ENCODE measurements around the gene GNPTG. TPM values are rescaled to one million over a fixed set of nuclear protein-coding genes. Genes with fewer than 3 reads are reported as not detected.

Gene GNPTG
- total and polyA plus RNA-seq, 2 of the 13 experiments (the other 11 are each of a cell fraction or from before 2014, with no cell fraction given) = 22.7 to 71.1 TPM

DNA sequence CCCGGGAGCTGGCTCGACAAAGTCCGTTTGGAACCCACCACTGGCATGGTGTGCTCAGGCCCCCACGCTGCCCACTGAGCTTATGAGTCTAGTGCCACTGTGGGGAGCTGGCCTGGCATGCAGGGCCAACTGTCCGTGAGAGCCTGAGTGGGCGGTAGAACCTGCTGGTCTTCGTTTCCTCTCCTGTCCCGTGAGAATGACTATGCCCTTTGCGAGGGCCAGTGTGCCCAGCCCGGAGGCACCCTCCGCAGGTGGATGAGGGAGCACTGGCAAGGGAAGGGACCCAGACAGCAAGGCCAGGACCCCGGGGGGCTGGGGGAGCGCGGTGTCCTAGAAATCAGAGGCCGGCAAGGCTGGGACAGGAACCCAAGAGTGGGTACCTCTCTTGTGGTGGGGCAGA, 15.1 kb upstream of the GNPTG start (continued):
- TF ChIP-seq, protein P1, sequence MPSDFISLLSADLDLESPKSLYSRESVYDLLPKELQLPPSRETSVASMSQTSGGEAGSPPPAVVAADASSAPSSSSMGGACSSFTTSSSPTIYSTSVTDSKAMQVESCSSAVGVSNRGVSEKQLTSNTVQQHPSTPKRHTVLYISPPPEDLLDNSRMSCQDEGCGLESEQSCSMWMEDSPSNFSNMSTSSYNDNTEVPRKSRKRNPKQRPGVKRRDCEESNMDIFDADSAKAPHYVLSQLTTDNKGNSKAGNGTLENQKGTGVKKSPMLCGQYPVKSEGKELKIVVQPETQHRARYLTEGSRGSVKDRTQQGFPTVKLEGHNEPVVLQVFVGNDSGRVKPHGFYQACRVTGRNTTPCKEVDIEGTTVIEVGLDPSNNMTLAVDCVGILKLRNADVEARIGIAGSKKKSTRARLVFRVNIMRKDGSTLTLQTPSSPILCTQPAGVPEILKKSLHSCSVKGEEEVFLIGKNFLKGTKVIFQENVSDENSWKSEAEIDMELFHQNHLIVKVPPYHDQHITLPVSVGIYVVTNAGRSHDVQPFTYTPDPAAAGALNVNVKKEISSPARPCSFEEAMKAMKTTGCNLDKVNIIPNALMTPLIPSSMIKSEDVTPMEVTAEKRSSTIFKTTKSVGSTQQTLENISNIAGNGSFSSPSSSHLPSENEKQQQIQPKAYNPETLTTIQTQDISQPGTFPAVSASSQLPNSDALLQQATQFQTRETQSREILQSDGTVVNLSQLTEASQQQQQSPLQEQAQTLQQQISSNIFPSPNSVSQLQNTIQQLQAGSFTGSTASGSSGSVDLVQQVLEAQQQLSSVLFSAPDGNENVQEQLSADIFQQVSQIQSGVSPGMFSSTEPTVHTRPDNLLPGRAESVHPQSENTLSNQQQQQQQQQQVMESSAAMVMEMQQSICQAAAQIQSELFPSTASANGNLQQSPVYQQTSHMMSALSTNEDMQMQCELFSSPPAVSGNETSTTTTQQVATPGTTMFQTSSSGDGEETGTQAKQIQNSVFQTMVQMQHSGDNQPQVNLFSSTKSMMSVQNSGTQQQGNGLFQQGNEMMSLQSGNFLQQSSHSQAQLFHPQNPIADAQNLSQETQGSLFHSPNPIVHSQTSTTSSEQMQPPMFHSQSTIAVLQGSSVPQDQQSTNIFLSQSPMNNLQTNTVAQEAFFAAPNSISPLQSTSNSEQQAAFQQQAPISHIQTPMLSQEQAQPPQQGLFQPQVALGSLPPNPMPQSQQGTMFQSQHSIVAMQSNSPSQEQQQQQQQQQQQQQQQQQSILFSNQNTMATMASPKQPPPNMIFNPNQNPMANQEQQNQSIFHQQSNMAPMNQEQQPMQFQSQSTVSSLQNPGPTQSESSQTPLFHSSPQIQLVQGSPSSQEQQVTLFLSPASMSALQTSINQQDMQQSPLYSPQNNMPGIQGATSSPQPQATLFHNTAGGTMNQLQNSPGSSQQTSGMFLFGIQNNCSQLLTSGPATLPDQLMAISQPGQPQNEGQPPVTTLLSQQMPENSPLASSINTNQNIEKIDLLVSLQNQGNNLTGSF (CRISPR knock-in tag; IDR thresholded peaks at IDR 0.05) = no peak
- no peak for TF ChIP-seq PCBP1 (IDR thresholded peaks at IDR 0.05; ENCODE audit: borderline replicate concordance, low read depth, low read length)
- no peak for TF ChIP-seq JUN (CRISPR knock-in tag; IDR thresholded peaks at IDR 0.05)
- no peak for TF ChIP-seq SAFB2 (CRISPR knock-in tag; IDR thresholded peaks at IDR 0.05; ENCODE audit: borderline replicate concordance, low read depth)
- no peak for TF ChIP-seq ZMYM2 (CRISPR knock-in tag; IDR thresholded peaks at IDR 0.05)
- no peak for TF ChIP-seq ZC3H13 (CRISPR knock-in tag; IDR thresholded peaks at IDR 0.05)

DNA sequence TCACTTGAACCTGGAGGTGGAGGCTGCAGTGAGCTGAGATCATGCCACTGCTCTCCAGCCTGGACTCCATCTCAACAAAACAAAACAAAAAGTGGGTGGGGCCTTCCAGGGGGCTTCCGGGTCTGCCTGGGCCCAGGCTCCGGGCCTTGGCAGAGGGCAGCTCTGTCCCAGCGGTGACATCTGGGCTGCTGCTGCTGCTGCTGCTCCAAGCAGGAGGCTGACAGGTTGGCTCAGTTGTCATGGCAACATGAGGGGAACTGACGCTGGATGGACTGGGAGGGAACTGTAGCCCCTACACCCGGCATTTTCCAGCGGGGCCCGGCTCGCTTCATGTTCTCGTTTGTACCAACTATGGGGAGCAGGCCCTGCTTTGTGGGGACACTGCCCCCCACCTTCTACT, 14.2 kb upstream of the GNPTG start:
- H3K4me1 ChIP-seq (ENCODE audit: insufficient read depth, low read length) = peaks cover 19% of the 10 kb centered on the region
- H3K4me2 ChIP-seq (ENCODE audit: low read depth, low read length) = no peak overlapping the region
- no TSS peak for BruUV-seq (replicated peaks)
- no peak overlapping the region for H3K9ac ChIP-seq (ENCODE audit: insufficient read depth, low read depth, low read length)
- 39% methylated on average over 5 of the region's 9 CpGs for WGBS (ENCODE audit: low lambda C conversion rate)
- intact Hi-C loops (cut with micrococcal nuclease; ENCODE audit: unreplicated experiment) = loop anchor here (2.0 kb wide), 1 partner anchor 75 kb away; no protein-coding TSS in a partner anchor
- no peak for FAIRE-seq
- CTCF ChIA-PET (ENCODE audit: low intra/inter-chr PET ratio, low total read pairs) = no interaction called here
- POLR2A ChIA-PET = no interaction called here
- H3K79me2 ChIP-seq (ENCODE audit: insufficient read depth, low read length) = no peaks in the 10 kb centered on the region
- DNase-seq (ENCODE audit: low spot score) = no peak
- no peak overlapping the region for H3K27ac ChIP-seq (ENCODE audit: extremely low read length, insufficient read depth, low read length)
- in situ Hi-C loops (cut with HindIII; ENCODE audit: extremely low pct_ligation_motif_present, low pct_unique_long_range_greater_than_20kb) = no loop called here
- TF ChIP-seq RFX3 (CRISPR knock-in tag; IDR thresholded peaks at IDR 0.05) = peak; percentile 72
- TF ChIP-seq ZNF24 (IDR thresholded peaks at IDR 0.05) = no peak
- TF ChIP-seq HNRNPLL (IDR thresholded peaks at IDR 0.05; ENCODE audit: low read depth, low read length, poor library complexity, severe bottlenecking) = peak; percentile 3
- 0 out of 2 replicates have a peak, but pooled peaks have one; percentile 26 for TF ChIP-seq ELF1 (CRISPR knock-in tag; IDR thresholded peaks at IDR 0.05)
- TF ChIP-seq RFX1 (IDR thresholded peaks at IDR 0.05) = peak; percentile 68
- no peak for TF ChIP-seq SPEN (CRISPR knock-in tag; IDR thresholded peaks at IDR 0.05; ENCODE audit: low read depth)
- no peak overlapping the region for H3K4me3 ChIP-seq (replicated peaks in 1 of 3; ENCODE audit: insufficient read depth in 1 of 3, low read depth in 2 of 3, low read length in 3 of 3)
- 0 out of 2 replicates have a peak, but pooled peaks cover 3% of the 10 kb centered on the region for H4K20me1 ChIP-seq (ENCODE audit: insufficient read depth, low read length)
- no peaks in the 10 kb centered on the region for H3K36me3 ChIP-seq (replicated peaks in 1 of 2; ENCODE audit: control insufficient read depth in 1 of 2, insufficient read depth in 2 of 2, low read length in 2 of 2)
- H3K27me3 ChIP-seq (ENCODE audit: control insufficient read depth in 1 of 2, insufficient read depth in 2 of 2, low read length in 2 of 2) = peaks cover 18 to 71% of the 10 kb centered on the region in 2 experiments
- no peaks in the 10 kb centered on the region for H3K9me3 ChIP-seq (ENCODE audit: low read length)
- ATAC-seq = no peak
- H2AFZ ChIP-seq (ENCODE audit: low read length) = no peak overlapping the region
